Measurements from ENCODE around the gene RPS14. TPM values are rescaled to one million over a fixed set of nuclear protein-coding genes. Genes with fewer than 3 reads are reported as not detected.
A peak's percentile ranks its signal among the peaks of the same experiment; 100 is the strongest.

Gene RPS14
- total and polyA plus RNA-seq, 9 of the 15 experiments (the other 6 are each of a cell fraction or from before 2014, with no cell fraction given) = 1,824 to 5,983 (median 3,017) TPM

- TF ChIP-seq HBP1 (CRISPR knock-in tag; IDR thresholded peaks at IDR 0.05) = no peak
- no peak for TF ChIP-seq HMG20A (CRISPR knock-in tag; conservative IDR thresholded peaks at IDR 0.05)
- no peak for TF ChIP-seq CBFA2T3 (IDR thresholded peaks at IDR 0.05)
- TF ChIP-seq CBFA2T2 (conservative IDR thresholded peaks at IDR 0.05) = 0 out of 2 replicates have a peak, but pooled peaks have one; percentile 23
- no peak for TF ChIP-seq TBP (optimal IDR thresholded peaks at IDR 0.05; ENCODE audit: low read depth, low read length)
- TF ChIP-seq THAP7 (CRISPR knock-in tag; IDR thresholded peaks at IDR 0.05) = no peak
- no peak for TF ChIP-seq ZNF224 (CRISPR knock-in tag; IDR thresholded peaks at IDR 0.05)
- TF ChIP-seq BCL6 (CRISPR knock-in tag; IDR thresholded peaks at IDR 0.05) = no peak
- no peak for TF ChIP-seq ZNF695 (CRISPR knock-in tag; IDR thresholded peaks at IDR 0.05)
- TF ChIP-seq ZNF197 (CRISPR knock-in tag; IDR thresholded peaks at IDR 0.05; ENCODE audit: low read depth) = no peak
- TF ChIP-seq ZBTB33 (CRISPR knock-in tag; IDR thresholded peaks at IDR 0.05) = no peak
- no peak for TF ChIP-seq ZNF79 (CRISPR knock-in tag; IDR thresholded peaks at IDR 0.05; ENCODE audit: low read depth)
- TF ChIP-seq CREB3L1 (IDR thresholded peaks at IDR 0.05; ENCODE audit: borderline replicate concordance, low read depth) = no peak
- TF ChIP-seq PHF8 (IDR thresholded peaks at IDR 0.05; ENCODE audit: borderline replicate concordance, low read length) = peak; percentile 31; the same call in 1 of the 2 replicates
- TF ChIP-seq MAZ (CRISPR knock-in tag; conservative IDR thresholded peaks at IDR 0.05 in 1 of 2, IDR thresholded peaks at IDR 0.05 in 1 of 2) = 0 out of 4 replicates have a peak, but pooled peaks of 1 of the 2 experiments have one; percentile 20
- peak; percentile 95 for TF ChIP-seq TFE3 (CRISPR knock-in tag; IDR thresholded peaks at IDR 0.05)
- no peak for TF ChIP-seq OTX1 (CRISPR knock-in tag; IDR thresholded peaks at IDR 0.05)
- TF ChIP-seq ETV6 (IDR thresholded peaks at IDR 0.05; ENCODE audit: borderline replicate concordance in 1 of 2, low read depth in 2 of 2, low read length in 1 of 2) = no peak
- TF ChIP-seq ETV6 (CRISPR knock-in tag; IDR thresholded peaks at IDR 0.05; ENCODE audit: borderline replicate concordance) = no peak
- TF ChIP-seq SRSF1 (IDR thresholded peaks at IDR 0.05; ENCODE audit: low read depth, low read length) = no peak
These were observed 21.2 kb downstream of the RPS14 start (continued) for GRCh38 chr5:150428106-150428876.
